ENCODE results near the gene FBXL3.
"Not testable (repeated sequence)": the region's sequence is repeated elsewhere in the genome, so short reads cannot be mapped to it uniquely, and the experiment has no call there.

FBXL3 gene

DNA sequence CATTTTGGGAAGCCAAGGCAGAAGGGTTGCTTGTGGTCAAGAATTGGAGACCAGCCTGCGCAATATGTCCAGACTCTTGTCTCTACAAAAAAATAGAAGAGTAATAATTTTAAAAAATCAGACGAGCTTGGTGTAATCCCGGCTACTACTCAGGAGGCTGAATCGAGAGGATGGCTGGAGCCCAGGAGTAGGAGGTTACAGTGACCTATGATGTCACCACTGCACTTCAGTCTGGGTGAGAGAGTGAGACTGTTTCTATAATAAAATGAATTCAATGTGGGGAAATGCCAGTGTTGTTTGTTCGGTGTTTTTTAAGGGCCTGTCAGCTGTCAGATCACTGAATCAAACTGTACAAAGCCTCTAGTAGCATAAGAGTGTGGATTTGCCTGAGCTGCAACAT lies 1.2 kb upstream of the FBXL3 start:
- no peak for DNase-seq (ENCODE audit: low read depth in 2 of 2)

DNA sequence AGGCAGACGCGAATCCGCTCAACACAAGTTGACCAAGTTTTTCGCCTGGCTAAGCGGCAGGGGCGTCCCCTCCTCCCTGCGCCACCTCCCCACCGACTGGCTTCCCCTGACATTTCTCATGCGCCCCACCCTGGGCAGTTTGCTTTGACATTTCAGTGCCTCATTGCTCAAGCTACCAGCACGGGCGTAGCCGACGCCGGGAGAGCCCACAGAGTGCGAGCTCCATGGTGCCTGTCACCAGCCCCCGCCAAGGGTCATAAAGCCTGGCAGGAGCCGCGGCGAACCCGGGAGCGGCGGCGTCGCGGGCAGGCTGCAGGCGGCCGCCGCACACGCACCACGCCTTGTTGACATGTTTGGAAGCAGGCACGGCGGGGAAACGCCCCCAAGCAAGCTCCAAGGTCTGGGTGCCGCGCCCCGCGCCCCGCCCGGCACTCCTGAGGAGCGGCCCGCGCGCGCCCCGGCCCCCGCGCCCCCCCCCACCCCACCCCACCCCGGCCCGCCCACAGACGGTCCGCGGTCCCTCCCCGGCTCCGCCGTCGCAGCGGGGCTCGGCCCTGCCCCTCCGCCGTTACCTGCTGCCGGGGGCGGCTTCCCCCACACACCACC lies 601 bp downstream of the FBXL3 start:
- DNase-seq (ENCODE audit: low read depth in 2 of 2) = peak; percentile 51 to 57

DNA sequence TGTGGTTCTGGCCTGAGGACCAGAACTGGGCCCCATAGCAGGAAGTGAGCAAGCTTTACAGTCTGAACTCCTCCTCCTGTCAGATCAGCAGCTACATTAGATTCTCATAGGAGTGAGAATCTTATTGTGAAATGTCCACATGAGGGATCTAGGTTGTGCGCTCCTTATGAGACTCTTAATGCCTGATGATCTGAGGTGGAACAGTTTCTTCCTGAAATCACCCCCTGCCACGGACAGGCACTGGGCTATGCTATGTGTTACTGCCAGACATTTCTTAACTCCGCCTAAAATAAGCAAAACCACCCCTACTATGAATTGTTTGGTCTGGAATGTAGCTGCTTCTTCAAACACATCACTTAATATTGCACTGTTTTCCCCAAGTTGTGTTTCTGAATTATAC lies 4.6 kb downstream of the FBXL3 start:
- no peak for DNase-seq (ENCODE audit: low read depth in 2 of 2)

DNA sequence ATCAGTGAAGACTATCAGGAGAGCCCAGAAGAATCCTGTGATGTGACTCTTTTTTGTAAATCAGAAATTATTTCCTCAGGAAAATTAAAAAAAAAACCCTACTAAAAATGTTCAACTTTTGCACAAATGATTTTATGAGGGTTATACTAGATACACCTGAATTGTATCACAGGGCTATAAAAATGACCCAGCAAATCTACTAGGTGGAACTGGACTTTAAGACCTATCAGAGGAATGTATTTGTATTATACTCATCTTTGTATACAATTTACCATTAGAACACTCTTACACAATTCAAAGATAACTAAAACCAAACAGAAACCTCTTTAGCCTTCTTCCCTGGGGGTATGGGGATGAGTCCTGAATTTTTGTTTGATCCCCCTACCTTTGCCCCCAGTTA lies 7.2 kb downstream of the FBXL3 start:
- no peak for DNase-seq (ENCODE audit: low read depth in 2 of 2)

DNA sequence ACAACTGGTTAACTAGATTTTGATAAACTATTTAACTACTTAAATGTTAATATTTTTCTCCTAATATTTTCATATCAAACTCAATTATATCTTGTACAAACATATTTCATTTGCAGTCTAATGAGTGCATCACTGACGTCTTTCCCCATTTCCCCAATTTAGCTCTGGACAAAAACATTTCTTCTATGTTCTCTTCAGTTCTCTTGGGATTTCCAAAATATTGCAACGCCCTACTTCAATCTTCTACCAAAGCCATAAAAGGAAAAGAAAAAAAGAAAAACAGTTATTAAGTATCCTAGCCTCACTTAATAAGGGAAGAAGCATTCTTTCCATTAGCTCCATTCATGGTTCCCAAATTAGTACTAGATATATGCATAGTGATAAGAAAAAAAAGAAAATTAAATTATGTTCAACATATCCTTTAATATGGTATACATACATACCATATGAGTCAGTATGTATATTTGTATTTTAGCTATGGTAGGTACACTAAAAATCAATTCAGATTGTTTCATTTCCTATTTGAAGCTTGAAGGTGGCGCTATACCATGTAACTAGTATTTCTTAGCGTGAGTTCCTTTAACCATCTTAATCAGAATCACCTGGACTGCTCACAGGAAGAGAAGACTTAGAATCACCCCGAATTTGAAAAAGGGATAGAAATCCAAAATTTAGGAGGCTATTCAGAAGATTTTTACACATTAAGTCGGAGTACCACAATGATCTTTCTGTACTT lies 9.9 kb downstream of the FBXL3 start:
- no peak for DNase-seq (ENCODE audit: low read depth in 2 of 2)

DNA sequence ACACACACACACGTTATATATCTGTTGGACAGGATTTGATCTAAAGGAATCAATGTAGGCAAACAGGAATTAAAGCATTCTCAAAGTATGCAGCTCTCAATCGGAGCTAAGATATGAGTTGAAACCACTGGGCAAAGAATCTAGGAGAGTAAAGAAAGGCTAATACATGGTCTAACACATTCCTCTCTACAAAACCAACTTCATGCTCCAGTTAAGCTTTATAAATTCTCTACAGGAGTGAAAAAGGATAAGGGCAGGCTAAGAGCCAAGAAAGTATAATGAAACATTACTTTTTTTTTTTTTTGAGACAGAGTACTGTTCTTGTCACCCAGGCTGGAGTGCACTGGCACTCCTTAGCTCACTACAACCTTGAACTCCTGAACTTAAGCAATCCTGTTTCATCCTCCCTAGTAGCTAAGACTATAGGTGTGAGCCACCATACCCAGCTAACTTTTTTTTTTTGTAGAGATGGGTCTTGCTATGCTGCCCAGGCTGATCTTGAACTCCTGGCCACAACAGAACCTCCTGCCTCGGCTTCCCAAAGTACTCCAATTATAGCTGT lies 10.6 kb downstream of the FBXL3 start:
- DNase-seq (ENCODE audit: low read depth in 2 of 2) = no peak

DNA sequence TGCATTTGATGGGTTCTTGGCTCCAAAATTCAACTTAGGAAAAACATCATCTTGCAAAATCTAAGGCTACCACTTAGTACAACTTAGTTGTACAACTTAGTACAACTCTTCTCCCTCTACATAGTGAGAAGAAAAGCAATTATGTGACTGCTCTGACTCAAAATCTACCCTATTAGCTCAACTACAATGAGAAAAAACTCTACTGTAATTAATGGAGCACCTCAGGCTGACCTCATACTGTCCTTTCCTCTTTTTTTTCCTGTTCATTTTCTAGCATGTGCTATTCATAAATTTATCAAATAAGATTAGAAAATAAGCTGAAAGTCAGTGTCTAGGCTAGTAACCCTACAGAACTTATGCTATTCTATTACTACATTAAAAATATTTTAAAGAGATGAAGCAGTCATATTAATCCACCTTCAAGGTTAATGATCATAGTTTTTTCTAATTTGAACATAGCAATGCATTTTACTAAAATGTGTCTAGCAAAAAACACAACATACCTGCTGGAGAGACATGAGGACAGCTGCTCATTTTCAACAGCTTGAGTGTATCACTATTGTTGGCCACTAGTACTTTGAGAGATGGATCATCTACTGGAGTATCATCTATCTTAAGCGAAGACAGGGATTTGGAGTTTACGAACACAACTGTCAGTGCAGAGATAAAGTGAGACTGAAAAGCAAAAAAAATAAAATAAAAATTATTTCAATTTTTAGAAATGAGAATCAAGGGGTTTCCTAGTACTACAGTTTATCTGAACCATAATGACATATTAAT lies 11.9 kb downstream of the FBXL3 start:
- DNase-seq (ENCODE audit: low read depth in 2 of 2) = no peak

DNA sequence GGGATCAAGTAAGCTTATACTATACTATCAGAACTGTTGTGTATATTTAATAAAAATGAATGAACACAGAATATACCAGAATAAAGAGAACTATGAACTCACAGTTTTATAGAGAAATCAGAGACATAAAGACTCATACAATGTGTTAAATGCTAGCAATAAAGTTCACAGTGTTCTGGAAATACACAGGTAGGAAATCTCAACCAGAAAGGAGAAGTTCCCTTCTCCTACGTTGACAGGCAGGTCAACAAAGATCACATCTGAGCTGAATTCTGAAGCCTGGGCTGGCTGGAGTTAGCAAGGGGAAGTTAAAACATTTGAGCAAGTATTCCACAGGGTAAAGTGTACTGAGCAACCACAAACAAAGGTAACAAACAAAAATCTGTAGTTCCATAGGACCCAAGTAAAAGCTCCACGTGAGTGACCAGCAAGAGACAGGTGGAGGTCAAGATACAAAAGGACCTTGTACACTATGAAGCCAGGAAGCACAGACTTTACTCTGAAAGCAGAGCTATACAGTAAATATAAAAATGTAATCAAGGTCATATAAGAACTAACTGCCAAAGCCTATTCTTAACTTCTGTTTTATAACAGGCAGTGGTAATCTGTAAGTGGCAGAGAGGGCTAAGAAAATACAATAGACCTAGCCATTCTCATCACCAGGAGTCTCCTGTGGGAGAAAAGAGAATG lies 13.0 kb downstream of the FBXL3 start:
- DNase-seq (ENCODE audit: low read depth in 2 of 2) = no peak

DNA sequence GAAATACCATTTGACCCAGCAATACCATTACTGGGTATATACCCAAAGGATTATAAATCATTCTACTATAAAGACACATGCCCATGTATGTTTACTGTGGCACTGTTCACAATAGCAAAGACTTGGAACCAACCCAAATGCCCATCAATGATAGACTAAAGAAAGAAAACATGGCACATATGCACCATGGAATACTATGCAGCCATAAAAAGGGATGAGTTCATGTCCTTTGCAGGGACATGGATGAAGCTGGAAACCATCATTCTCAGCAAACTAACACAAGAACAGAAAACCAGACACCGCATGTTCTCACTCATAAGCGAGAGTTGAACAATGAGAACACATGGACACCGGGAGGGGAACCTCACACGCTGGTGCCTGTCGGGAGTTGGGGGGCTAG lies 17.2 kb downstream of the FBXL3 start:
- DNase-seq (ENCODE audit: low read depth in 2 of 2) = not testable (repeated sequence)

DNA sequence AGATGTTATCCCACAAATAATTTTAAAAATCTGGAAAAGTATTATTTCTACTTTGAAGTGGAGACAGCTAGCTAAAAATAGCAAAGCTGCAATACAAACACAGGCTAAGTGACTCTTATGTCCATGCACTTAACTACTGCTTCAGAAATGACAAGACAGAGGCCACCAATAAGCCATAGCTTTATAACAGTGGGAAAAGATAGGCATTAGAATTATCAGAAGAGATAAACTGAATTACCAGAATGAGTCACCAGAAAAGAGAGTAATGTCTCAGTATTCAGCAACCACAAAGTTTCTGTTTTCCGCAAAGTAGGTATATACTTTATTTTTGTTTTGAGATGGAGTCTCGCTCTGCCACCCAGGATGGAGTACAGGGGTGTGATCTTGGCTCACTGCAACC lies 17.9 kb downstream of the FBXL3 start:
- no peak for DNase-seq (ENCODE audit: low read depth in 2 of 2)

DNA sequence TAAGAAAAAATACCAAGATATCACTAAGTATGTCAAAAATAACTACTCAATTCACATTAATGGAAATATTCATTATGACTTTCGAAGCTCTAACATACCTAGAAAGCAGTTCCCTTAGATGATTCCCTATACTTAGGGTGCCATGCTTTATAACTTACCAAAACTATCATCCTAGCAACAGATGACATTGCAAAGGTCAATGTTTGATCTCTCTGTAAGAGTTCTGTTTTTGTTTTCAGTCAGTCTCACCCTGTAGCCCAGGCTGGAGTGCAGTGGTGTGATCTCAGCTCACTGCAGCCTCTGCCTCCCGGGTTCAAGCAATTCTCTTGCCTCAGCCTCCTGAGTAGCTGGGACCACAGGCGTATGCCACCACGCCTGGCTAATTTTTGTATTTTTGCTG lies 18.6 kb downstream of the FBXL3 start:
- DNase-seq (ENCODE audit: low read depth in 2 of 2) = not testable (repeated sequence)

DNA sequence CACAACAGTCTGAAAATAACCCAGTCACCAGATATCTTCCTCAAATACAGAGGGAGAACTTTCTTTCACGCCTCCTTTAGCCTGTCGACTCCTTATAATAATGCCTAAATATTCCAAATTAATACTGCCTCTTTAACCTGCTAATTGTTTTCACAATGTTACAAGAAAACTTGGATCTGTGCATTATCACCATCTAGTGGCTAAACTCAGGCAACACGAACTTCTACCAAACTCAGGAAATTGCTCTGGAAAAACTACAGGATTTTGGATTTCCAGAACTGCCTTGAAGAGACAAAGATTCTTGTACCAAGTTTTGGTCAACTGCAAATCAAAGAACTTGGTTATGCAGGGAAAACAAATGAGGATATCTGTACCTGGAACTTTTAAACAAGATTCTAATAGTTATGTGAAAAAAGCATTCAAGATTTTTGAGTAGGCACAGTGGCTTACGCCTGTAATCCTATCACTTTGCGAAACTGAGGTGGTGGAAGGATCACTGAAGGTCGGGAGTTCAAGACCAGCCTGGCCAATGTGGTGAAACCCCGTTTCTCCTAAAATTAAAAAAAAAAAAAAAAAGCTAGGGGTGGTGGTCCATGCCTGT lies 24.3 kb downstream of the FBXL3 start:
- DNase-seq (ENCODE audit: low read depth in 2 of 2) = no peak

DNA sequence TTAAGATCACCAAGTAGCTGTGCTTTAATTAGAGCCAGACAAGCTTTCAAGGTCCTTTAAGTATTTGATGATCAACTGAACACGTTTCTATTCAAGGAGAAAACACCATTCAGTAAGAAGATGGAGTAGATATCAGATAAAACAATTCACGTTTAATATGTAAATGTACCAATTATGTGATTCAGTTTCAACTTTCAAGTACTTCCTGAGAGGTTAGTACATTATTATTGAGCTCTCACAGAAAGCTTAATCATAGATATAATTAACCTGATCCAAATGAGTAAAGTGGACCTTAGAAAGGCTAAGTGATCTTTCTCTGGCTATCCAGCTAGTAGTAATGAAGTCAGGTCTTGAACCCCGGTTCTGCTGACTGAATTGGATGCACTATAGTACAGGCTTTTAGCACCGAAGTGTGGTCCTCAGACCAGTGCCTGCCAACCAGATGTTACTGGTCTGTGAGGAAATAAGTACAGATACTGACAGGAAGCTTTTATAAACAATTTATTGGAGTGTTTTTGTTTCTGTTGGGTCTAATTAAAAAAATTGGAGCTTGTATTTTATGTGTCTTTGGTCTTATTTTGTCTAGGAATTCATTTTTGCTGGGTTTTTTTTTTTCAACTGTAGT lies 24.9 kb downstream of the FBXL3 start:
- no peak for DNase-seq (ENCODE audit: low read depth in 2 of 2)

DNA sequence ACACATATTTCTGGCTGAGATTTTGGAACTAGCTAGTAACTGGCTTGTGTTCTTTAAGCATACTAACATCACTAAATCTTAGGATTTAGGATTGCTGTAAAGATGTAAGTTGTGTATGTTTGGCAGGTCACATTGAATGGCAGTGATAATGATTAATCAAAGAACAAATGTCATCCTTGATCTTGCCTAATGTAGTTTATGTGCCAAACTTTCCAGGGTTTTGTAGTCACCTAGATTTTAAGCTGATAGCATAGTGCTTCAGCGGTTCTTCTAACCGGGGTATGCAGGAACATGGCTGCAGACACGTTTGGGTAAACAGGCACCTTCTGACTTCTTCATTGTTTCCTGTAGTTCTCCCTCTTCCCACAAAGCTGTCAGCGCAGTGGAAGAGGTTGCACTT lies 25.4 kb downstream of the FBXL3 start:
- no peak for DNase-seq (ENCODE audit: low read depth in 2 of 2)

DNA sequence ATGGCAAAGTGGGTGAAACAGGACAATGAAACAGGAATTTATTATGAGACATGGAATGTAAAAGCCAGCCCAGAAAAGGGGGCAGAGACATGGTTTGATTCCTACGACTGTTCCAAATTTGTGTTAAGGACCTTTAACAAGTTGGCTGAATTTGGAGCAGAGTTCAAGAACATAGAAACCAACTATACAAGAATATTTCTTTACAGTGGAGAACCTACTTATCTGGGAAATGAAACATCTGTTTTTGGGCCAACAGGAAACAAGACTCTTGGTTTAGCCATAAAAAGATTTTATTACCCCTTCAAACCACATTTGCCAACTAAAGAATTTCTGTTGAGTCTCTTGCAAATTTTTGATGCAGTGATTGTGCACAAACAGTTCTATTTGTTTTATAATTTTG lies 26.5 kb downstream of the FBXL3 start:
- no peak for DNase-seq (ENCODE audit: low read depth in 2 of 2)

DNA sequence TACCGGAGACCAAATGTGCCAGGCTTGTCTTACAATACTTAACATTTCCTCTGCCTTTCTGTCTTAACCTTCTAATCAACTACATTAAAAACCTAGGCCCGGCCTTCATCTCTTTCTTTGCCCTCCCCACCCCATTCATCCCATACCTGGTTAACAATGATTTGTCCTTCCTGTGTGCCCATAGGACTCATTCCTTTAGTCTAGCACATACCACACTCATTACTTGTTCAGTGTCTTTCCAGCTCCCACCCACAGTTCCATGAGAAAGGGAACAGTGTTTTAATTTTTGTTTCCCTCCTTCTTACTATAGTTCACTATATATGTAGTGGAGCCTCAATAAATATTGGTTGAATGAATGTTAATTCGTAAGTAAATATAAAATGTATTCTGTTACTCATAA lies 32.7 kb downstream of the FBXL3 start:
- DNase-seq (ENCODE audit: low read depth in 2 of 2) = no peak

DNA sequence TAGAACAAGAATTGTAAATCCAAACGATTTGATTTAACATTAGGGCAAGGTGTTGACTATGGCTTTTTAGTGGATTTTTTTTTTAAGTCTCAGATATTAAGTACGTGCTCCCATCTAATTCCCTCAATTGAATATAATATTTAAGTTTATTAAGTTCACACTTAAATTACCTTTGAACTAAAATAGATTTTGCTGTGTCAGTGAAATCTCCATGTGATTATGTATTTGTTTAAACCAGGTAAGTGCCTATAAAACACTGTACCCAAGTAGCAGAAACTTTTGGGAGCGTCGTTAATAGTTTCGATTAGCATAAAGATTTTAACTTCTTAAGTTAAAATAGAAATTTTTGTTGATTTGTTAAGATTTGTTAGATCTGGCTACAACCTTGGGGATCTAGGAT lies 33.5 kb downstream of the FBXL3 start:
- DNase-seq (ENCODE audit: low read depth in 2 of 2) = no peak

DNA sequence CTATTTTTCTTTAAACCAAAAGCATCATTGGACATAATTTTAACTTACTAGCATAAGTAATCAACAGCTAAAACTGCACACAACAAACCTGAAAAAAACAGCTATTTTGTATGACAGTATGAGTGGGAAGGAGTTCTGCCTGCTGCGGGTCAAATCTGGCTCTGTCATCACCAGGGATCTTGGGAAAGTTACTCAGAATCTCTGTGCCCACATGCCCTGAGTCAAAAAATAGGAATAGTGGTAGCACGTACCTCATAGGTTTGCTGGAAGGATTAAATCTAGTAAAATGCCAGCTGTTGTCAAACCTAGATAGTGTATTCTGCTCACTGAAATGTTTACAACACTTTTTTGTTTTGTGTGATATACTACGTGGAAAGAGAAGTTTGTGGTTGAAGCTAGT lies 33.9 kb downstream of the FBXL3 start:
- no peak for DNase-seq (ENCODE audit: low read depth in 2 of 2)

DNA sequence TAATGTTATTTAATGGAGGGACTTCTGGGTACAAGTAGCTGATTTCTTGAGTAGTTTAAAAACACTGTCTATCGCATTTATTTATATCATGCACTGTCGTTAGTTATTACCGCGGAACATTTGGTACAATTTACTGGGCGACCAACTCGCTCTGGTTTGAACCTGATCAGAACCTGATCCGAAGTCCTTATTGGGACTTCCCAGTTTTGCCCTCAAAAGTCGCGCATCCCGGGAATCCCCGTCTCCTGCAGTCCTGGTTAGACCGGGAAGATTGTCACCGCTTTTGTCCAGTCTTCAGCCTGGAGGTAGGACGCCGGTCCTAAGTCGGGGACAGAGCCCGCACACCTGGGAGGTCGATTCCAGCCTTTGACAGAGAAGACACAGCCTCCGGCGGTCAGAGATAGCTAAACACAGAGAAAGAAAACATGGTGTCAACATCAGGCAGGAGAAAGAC lies 34.4 kb downstream of the FBXL3 start:
- no peak for DNase-seq (ENCODE audit: low read depth in 2 of 2)

DNA sequence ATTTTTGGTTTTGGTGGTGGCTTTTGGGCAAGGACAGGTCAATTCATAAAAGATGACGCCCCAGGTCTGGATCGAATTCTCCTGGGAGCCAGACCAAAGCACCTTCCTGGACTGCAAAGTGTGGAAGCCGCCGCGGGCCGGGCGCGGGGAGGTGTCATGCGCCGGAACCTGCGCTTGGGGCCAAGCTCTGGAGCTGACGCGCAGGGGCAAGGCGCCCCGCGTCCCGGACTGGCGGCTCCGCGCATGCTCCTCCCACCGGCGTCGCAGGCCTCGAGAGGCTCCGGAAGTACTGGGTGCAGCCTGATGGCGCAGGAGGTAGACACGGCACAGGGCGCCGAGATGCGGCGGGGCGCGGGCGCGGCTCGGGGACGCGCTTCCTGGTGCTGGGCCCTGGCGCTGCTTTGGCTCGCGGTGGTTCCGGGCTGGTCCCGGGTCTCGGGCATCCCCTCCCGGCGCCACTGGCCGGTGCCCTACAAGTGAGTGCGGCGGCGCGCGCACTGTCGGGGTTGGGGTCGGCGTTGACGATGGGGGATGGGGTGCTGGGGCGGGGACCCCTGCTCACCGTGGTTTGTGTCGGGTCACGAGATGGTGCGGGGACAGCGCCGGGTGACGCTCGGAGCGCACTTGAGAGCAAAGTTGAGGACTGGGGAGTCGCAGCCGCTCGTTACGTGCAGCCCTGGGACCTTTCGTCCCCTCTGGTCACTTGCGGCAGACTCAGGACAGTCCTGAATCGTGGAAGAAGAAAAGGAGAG lies 35.0 kb downstream of the FBXL3 start, which contains the start of gene CLN5:
CLN5 (plus strand) TSS at position 286 of the 752 bp plus-strand sequence; CDS start at position 304, 18 bp downstream.
- DNase-seq (ENCODE audit: low read depth in 2 of 2) = peak; percentile 89 to 90
